HG03571 (cell line): ENCODE measurements around the gene EPDR1.

Experiments
- ATAC-seq: cut with Tn5 transposase; IDR thresholded peaks from one replicate; pipeline ENCODE4 v1.9.1; 2021; ENCODE audit not compliant: unreplicated experiment

Gene EPDR1

GRCh38 chr7:37973915-37974314 lies 53.5 kb downstream of the EPDR1 start:
- ATAC-seq: no peak

DNA sequence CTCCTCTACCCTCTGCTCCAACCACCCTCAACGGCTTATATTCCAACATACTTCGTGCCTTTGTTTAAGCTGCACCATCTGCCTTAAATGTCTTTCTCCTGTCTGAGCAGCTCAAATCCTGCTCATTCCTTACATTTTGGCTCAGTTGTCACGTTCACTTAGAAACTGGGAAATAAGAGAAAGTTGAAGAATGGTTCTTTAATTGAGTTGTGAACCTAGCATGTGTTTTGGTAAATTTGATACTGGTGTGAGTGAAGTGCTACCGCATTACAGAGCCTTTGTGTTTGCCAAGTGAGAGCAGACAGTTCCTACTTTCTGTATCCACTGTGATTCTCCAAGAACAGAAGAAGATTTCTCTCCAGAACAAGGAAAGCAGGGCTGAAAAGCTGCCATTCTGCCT lies 54.3 kb downstream of the EPDR1 start:
- no peak for ATAC-seq

DNA sequence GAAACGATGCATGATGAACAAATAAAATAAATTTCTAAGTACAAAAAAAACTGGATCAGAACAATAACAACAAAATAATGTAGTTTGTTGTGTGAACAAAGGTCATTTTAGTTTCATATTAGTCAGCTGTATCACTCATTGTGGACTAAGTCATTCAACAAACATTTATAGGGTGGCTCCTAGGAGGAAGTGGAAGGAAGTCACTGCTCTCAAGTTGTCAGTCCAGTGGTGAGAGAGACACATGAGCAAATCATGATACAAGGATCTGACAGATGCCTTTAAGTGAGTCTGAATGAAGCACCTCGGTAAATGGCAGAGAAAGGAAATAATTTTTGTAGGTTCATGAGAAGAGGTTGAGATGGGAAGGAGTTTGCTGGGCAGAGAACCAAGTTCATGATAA lies 56.8 kb downstream of the EPDR1 start:
- ATAC-seq: no peak

- ATAC-seq: no peak
Observed at GRCh38 chr7:37981664-37982063, 61.2 kb downstream of the EPDR1 start.

- no peak for ATAC-seq
Observed at GRCh38 chr7:37982423-37982822, 62.0 kb downstream of the EPDR1 start.

DNA sequence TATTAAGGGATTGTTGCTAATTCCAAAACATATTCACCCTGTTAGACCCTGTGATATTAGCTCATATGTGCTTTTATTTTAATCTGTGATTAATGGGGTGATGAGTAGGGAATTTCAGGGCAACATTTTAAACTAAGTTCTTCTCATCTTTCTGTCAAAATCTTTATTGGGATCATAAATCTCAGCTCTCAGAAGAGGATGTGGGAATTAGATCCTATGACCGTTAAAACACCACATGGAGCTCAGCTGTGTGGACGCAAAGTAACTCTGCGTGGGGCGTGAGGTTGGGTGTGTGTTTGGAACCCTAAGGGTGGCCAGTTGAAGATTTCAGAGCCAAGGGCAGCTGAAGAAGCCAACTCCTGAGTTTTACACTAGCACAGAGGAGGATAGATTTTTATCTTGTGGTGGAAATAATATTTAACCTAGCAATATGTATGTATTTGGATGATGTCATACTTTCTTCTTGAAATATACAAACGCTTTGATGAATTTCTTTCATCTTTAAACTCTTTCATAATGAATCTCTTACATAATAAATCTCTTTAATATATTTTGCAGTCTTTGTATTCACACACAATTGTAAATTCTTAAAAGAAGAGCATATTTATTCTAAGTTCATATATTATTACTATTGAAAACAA lies 64.4 kb downstream of the EPDR1 start:
- no peak for ATAC-seq

- no peak for ATAC-seq
Observed at GRCh38 chr7:37986908-37987330, 66.5 kb downstream of the EPDR1 start.

DNA sequence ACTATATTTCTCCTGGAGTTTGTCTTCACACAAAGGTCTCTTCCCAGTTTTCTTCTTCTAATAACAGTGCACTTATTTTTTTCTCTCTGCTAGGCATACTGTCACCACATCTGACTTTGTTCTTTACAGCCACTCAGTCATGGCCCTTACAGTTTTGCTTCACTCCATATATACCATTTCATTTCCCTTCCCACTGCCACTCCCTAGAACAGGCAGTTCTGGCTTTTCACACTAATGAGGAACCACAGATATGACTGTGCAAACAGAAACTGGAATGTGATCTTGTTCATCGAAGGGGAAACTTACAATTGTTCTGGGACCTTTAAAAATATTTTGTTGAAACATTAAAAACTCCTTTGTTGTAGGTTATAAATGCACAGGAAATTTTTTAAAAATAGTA lies 67.3 kb downstream of the EPDR1 start:
- ATAC-seq: no peak

- ATAC-seq: no peak
Observed at GRCh38 chr7:37988721-37989650, 68.5 kb downstream of the EPDR1 start.

DNA sequence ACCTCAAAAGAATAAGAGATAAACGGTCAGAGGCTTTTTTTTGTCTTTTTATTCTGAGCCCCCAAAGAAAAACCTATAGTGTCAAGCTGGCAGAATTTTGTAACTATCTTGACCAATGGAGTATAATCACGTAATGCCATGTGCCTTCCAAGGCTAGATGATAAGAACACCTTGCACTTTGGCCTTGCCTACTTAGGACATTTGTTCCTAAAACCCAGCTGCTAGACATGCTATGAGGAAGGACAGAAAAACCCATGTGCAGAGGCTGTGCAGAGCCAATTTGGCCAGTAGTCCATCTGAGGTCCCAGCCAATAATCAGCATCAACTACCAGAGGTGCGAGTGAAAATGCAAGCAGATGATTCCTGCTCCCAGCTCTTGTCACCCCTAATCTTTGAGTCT lies 69.9 kb downstream of the EPDR1 start:
- no peak for ATAC-seq

GRCh38 chr7:37993060-37993501 lies 72.6 kb downstream of the EPDR1 start:
- ATAC-seq: no peak

DNA sequence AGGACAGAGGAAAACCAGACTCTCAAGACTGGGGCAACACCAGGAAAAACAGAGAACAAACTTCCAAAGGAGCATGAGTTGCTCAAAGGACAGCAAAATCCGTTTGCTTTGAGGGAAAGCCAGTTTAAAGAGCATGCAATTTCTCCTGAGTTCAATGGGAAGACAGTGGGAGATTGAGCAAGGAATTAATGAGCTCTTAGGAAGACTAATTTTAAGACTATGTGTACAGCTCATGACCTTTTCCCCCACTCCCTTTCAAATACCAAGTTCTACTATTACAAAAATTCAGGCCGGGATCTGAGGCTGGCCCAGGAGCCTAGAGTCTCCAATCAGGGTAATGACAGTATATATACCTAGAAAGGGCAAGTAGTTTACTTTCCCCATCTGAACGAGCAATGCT lies 79.2 kb downstream of the EPDR1 start:
- no peak for ATAC-seq

DNA sequence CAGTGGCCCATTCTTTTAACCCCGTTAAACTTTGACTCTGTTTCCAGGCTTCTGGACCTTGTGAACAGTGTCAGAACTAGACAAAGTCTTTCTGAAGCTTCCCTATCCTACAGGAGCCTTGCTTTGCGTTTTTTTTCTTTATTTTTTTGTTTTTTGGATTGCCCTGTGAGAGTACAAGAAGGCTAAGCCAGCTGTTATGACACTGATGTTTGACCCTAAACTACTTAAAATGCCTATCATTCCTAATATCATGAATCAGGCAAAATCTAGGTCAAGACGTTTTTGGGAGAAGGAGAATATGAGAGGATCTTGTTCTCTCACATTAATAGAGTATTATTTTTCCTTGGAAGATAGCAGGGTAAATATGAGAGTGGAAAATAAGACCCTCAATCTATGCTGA lies 79.8 kb downstream of the EPDR1 start:
- ATAC-seq: no peak
